ENCODE data around the gene OSBPL3.

Gene OSBPL3

GRCh38 chr7:24760968-24761367 is 219.0 kb downstream of the OSBPL3 start:
- no peak for DNase-seq (ENCODE audit: low read depth in 2 of 2)

DNA sequence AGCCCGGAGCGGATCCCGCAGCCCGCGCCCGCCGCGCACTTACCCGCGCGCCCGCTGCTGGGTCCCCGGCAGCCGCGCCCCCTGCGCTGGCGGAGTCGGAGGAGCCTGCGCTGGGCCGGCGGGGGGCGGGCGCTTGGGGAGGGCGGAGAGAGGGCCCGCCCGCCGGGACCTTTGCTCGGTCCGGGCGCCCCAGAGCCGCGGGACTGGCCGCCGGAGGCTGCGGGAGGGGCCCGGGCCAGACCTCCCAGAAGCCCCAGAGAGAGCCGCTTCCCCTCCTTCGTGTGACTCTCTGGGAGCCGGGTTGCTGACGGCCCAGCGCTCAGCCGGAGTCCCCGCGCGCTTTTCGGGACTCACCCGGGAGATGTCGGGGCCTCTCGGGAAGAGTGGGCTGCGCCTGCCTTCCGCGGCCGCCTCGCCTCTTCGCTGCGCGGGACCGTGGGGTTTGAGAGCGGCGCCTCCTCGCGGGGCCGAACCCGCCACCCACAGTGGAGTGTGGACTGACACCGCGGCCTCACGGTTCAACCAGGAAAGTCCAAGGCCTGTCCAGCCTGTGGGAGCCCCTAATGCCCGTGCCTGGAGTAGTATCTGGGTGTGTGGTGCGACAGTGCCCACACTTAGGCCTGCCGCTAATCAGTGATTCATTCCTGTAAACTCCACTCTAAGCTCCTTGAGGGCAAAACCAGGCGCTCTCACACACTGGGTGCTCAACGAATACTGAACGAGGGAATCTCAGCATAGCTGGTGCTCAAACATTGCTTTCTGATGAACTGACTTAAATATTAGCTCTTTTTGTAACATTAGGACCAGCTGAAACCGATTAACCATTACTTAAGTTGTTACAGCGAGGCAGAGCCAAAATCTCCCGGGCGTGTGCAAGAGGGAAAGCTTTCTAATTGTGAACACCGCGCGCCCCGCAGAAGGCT is 222.4 kb downstream of the OSBPL3 start, which contains the start of gene GSDME:
TSS of gene GSDME (minus strand) at position 112 of the 923 bp plus-strand sequence. CDS start 7,690 bp downstream, outside the sequence.
- DNase-seq (ENCODE audit: low read depth in 2 of 2), result peak in 1 of 2 donors; percentile 37

GRCh38 chr7:24756545-24757352 is 223.2 kb downstream of the OSBPL3 start:
- DNase-seq (ENCODE audit: low read depth in 2 of 2), result peak in 1 of 2 donors; percentile 8

- DNase-seq (ENCODE audit: low read depth in 2 of 2), result no peak
Measured at GRCh38 chr7:24755541-24756407, 224.2 kb downstream of the OSBPL3 start.

GRCh38 chr7:24754906-24755506 is 225.0 kb downstream of the OSBPL3 start:
- no peak for DNase-seq (ENCODE audit: low read depth in 2 of 2)

DNA sequence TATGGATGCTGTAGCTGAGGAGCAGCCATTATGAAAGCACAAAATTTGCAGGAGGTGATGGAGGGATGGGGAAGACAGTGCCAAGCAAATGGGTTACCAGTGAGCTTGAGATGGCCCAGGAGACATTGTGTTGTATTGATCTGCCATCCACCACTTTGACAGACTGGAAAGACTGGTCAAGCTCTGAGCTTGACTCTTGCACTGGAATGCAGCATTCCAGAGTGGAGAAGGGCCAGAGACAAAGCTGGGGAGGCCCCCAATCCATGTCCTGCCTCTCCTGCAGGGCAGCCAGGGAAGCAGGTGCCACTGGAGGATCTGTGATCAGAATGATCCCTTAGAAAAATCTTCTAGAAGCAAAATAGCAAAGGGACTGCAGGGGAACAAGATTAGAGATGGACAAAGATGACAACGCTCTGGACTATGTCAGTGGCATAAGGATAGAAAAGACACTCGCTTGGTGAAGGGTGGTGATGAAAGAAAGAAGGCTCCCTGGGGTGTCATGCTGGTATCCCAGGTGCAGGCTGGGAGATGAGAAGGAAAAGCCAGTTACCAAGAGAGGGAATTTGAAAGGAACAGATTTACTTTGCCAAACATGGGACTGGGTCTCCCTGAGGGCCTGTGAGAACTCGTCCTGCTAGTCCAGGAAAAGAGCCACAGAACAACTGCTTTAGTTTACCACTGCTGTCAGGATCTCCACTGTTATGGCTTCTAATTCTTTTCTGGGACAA is 227.7 kb downstream of the OSBPL3 start:
- no peak for DNase-seq (ENCODE audit: low read depth in 2 of 2)

- DNase-seq (ENCODE audit: low read depth in 2 of 2), result no peak
Measured at GRCh38 chr7:24751484-24751883, 228.5 kb downstream of the OSBPL3 start.

DNA sequence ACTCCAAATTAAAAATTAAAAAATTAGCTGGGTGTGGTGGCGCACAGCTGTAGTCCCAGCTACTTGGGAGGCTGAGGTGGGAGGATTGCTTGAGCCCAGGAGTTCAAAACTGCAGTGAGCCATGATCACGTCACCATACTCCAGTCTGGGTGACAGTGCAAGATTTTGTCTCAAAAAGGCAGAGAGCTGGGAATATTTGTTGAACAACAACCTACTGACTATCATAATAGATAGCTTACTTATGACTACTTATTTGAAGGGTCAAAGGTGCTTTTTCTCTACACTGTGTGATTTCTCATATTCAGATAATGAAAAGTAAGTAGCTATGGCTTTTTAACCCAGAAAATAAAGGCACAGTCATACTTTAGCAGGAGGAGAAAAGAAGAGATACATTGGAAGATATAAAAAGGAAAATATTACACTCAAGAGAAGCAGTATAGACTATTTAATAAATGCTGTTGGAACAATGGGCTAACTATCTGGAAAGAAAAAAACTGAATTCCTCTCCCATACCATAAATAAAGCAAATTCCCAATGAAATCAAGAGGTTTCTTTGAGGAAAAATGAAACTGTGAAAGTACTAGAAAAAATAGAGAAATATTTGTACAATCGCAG is 229.4 kb downstream of the OSBPL3 start:
- DNase-seq (ENCODE audit: low read depth in 2 of 2), result no peak

- DNase-seq (ENCODE audit: low read depth in 2 of 2), result no peak
Measured at GRCh38 chr7:24748521-24748920, 231.5 kb downstream of the OSBPL3 start.

Measured in stimulated activated CD8-positive, alpha-beta memory T cell treated with anti-CD3 and anti-CD28 coated beads, Interleukin-2, amount 100 ng/mL, for 48 hours (primary cell).